Kidney glomerular epithelial cell (primary cell): ENCODE results near the gene CEP290.

Source experiments
- DNase-seq: peaks from one replicate; lab custom pipeline; 2025; lab: John Stamatoyannopoulos, UW

The CEP290 gene

GRCh38 chr12:88141774-88142609 is at the start of gene CEP290, which contains the start of gene TMTC3:
CEP290 (minus strand) TSS chr12:88142088; CDS start chr12:88141307, 781 bp downstream.
TMTC3 (plus strand) TSS chr12:88142307; CDS start chr12:88148316, 6,009 bp downstream.
- peak; percentile 99 for DNase-seq

- no peak for DNase-seq
Measured at GRCh38 chr12:88188180-88188579, 46.3 kb upstream of the CEP290 start.

- DNase-seq: no peak
Measured at GRCh38 chr12:88187571-88187970, 45.7 kb upstream of the CEP290 start.

- peak; percentile 50 for DNase-seq
Measured at GRCh38 chr12:88185988-88186387, 44.1 kb upstream of the CEP290 start.

- DNase-seq: no peak
Measured at GRCh38 chr12:88185279-88185678, 43.4 kb upstream of the CEP290 start.

- no peak for DNase-seq
Measured at GRCh38 chr12:88184196-88184595, 42.3 kb upstream of the CEP290 start.

- DNase-seq: no peak
Measured at GRCh38 chr12:88182416-88182815, 40.5 kb upstream of the CEP290 start.

GRCh38 chr12:88181881-88182280 is 40.0 kb upstream of the CEP290 start:
- DNase-seq: no peak

- DNase-seq: no peak
Measured at GRCh38 chr12:88179436-88180014, 37.6 kb upstream of the CEP290 start.

GRCh38 chr12:88175544-88175943 is 33.7 kb upstream of the CEP290 start:
- DNase-seq: no peak

GRCh38 chr12:88172844-88173407 is 31.0 kb upstream of the CEP290 start:
- no peak for DNase-seq

- no peak for DNase-seq
Measured at GRCh38 chr12:88167384-88167783, 25.5 kb upstream of the CEP290 start.

GRCh38 chr12:88166179-88166578 is 24.3 kb upstream of the CEP290 start:
- no peak for DNase-seq

GRCh38 chr12:88163371-88163770 is 21.5 kb upstream of the CEP290 start:
- no peak for DNase-seq

GRCh38 chr12:88156075-88156654 is 14.3 kb upstream of the CEP290 start:
- no peak for DNase-seq

GRCh38 chr12:88153959-88154358 is 12.1 kb upstream of the CEP290 start:
- DNase-seq: peak; percentile 22

GRCh38 chr12:88150063-88150462 is 8.2 kb upstream of the CEP290 start:
- no peak for DNase-seq

- no peak for DNase-seq
Measured at GRCh38 chr12:88145567-88146505, 3.9 kb upstream of the CEP290 start.

- no peak for DNase-seq
Measured at GRCh38 chr12:88144546-88145468, 2.9 kb upstream of the CEP290 start.

GRCh38 chr12:88144037-88144436 is 2.1 kb upstream of the CEP290 start:
- DNase-seq: no peak

GRCh38 chr12:88142610-88142991 is 713 bp upstream of the CEP290 start:
- DNase-seq: no peak
